HG02759 (cell line): ENCODE data around the gene SLC6A11.

Experiments used
- ATAC-seq: cut with Tn5 transposase; IDR thresholded peaks from one replicate; pipeline ENCODE4 v1.9.1; 2021; ENCODE audit warnings: mild to moderate bottlenecking, moderate library complexity; ENCODE audit not compliant: unreplicated experiment

SLC6A11 gene

DNA sequence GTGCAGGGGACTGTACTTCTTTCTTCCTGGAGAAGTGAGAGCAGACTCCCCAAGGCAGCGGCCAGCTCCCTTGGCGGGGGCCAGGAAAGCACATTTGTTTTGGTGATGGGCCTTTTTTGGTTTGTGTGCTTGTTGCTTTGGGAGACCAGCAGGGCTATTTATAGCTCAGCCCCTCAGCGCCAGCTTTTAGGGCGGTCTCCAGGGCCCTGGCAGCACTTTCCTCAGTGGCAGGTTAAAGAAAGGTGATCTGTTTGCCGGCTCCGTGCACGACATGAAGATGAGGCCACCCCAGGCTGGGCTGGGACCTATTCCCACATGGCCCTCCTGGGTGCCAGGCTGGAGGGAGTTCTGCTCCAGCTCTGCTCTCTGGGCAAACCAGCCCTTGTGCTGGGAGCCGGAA lies 21.8 kb downstream of the SLC6A11 start:
- no peak for ATAC-seq

DNA sequence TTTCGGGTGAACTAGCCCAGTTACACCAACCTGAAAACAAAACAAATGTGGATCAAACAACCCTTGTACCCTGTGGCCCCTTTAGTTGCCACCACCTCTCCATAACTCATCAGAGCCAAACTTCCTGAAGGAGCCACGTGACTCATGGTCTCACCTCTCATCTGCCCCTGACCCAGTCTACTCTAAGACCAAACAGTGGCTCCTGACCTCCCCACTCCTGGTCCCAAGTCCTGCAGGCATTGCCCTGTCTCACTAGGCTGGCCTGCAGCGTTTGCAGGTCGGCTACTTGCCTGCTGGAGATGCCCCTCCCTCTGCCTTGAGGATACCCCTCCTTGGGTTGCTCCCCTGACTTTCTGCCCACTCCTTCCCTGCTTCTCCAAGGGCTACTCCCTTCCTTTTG lies 23.1 kb downstream of the SLC6A11 start:
- ATAC-seq, result no peak

DNA sequence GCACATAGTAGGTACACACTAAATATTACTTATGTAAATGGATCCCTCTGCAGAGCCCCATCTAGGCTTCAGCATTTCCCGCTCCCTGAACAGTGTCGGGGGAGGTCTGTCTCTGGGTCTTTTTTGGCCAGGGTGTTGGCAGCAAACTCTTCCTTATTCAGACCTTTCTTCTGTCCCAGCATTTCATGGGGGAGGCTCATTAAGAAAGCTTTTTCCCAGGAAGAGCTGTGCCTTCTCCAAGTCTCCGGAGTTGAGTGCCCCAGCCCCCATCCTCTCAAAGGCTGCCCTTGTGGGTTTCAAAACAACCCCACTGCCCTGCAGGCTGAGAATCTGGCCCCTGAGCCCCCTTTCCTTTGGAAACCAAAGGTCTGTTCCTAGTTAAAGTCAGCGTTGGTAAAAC lies 25.1 kb downstream of the SLC6A11 start:
- no peak for ATAC-seq

DNA sequence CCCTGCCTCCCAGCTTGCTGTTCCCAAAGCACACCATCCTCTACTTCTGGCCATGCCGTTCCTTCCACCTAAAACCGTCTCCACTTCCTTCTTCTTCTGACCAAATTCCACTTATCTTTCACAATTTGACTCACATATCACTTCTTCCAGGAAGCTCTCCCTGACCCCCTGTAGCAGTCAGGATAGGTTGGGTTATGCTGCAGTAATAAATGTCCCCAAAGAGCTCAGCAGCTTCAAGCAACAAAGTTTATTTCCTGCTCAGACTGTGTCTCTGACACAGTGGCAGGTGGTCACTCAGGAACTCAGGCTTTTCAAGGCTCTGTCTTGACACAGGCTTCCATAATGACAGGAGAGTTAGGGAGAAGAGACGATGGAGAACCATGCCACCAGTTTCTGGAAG lies 27.4 kb downstream of the SLC6A11 start:
- no peak for ATAC-seq

DNA sequence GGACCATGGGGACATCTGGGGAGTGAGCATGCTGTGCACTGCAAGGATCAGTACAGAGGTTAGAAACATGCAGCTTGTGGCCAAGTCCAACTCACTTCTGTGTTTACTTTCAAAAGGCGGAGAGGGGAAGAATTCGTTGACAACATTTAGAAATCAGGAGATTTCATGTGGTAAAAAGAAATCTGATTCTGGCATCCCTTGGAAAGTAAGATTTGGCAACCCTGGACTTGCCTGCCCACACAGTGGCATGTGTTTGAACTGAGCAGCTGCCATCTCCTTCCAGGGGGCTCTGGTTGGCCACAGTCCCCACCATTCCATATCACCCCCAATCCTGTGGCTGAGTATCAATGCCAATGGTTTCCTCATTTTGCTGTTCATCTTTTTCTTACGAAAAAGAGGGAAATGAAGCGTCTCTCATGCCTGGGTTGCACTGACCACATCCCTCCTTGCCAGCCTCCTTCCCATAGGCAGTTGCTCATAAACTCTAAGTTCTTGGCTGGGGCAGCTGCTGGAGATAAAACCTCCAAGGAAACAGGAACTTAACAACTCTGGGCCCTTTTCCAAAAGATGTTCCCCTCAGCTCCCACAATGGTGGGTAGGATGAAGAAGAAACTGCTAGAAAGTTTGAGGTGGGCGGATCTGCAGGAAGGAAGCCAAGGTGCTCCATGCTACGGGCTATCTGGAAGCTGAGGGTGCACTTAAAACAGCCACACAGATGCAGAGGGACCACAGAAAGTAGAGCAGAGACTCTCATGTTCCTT lies 29.2 kb downstream of the SLC6A11 start:
- ATAC-seq, result no peak

DNA sequence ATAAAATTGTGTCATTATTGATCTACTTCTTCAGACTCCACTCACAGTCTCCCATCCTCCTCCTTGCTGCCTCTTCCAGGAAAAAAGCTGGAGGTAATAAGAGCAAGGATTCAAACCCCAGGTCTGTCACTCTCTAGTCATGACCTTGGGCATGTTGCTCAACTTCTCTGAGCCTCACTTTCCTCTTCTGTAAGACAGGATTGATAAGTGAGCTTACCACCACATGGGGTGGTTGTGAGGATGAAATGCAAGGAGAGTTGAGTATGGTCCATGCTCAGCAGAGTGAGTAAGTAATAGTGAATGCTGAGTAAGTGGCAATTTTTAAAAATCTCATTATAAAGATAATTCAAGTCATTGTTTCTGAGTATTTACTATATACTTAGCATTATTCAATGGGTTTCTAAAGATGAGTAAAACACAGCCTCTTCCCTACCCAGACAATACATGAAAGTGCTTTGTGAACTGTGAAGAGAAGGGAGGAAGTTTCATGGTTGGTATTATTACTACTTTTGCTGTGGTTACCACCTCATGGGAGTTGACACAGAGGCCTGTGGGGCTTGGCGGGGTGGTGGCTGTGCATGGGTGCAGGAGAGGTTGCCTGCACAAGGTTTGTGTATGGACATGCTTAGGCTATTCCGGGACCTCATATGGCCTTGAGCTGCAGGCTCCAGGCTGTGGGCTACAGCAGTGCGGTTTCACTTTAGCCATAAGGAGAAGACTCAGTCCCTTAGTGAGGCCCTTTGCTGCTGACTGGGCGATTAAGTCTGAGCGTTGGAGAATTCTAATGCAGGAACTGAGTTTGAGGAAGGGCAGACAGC lies 30.0 kb downstream of the SLC6A11 start:
- peak; percentile 78 for ATAC-seq

DNA sequence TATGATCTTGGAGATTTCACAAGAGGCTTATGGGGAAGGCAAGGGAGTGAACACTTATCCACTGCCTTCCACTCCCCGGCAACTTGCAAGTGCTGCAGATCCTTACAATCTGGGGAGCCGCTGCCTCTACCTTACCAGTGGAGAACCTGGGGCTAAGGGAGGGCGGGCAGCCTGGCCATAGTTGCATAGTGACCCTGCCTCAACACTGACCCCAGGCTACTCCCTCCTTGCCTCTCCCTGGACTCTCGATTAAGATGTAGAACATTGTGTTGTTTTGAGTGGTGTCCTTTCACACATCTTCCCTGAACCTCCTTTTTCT lies 30.6 kb downstream of the SLC6A11 start:
- ATAC-seq, result no peak

DNA sequence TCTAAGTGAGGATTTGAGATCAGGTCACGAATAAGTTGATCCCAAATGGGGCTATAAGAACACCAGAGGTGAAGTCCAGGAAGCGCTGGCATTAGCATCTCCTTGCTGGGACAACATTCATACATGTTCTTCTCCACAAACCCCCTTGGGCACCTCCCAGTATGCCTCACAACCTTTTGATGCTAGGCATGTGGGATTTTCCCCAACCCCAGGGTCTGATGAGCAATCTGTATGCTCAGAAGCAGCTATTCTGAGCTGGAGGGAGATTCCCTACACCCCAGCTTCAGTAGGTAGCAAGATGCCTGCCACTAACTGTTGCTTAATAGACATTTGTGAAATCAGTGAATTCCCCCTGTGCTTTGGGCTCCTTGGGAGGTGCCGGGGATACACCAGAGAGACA lies 32.2 kb downstream of the SLC6A11 start:
- ATAC-seq, result no peak

DNA sequence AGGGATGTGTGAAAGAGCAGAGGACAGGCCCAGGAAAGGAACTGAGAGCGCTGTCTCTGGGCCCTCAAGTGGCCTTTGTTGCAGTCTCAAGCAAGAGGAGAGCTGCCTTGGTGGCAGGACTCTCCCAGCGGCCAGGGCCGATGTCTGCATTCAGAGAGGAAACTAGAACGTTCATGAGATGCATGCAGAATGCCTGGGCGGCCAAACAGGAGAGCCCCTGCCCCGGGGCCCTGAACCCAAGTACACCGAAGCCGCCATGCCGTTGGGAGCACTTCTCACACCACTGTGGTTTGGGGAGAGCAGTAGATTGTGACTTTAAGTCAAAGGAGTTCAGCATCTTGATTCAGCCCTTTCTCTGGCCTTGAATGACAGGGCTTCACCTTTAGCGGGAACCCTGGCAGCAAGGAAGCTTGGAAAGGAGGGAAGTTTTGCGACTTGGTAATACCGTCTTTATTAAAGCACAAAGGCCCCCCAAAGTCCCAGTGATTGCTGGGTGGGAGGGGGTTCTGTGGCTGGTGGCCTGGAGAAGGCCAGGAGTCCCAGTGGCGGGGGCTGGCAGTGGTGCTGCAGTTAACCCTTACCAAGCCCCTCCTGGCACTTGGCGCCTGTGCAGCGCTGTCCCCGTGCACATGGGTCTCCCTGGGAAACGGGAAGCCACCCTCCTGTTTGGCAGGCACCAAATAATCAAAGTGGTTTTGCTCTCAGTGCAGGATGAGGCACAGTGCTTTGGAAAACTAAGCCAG lies 36.2 kb downstream of the SLC6A11 start:
- no peak for ATAC-seq

DNA sequence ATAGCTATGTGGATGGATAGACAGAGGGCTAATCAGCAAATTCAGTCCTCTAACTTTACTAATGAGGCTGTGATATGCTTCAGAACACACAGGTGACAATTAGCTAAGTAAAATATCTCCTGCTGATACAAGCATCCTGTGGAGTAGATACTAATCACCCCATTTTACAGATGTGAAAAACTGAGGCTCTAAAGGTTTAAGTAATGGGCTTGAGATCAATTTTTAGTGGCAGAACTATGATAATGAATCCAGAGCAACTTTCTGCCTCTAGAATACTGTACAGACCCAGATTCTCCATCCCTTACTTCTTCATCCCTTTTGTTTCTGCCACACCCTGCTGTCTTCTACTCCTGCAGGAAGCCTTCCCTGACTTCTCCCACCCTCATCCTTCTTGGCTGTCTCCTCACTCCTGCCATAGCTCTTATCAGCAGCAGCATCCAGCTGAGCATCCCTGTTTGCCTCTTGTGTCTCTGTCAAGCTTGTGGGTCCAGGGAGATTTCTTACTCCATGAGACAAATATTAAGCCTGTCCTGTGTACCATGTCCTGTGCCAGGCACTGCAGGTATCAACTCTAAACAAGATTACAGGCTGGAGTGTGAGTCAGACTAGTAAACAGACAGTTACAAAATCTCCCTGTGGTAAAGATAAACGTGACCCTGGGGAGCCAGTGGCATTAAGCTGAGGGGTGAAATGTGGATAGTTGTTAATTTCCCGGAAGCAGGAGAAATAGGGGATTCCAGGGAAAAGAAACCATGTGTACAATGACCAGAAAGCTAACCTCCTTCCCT lies 39.2 kb downstream of the SLC6A11 start:
- no peak for ATAC-seq

DNA sequence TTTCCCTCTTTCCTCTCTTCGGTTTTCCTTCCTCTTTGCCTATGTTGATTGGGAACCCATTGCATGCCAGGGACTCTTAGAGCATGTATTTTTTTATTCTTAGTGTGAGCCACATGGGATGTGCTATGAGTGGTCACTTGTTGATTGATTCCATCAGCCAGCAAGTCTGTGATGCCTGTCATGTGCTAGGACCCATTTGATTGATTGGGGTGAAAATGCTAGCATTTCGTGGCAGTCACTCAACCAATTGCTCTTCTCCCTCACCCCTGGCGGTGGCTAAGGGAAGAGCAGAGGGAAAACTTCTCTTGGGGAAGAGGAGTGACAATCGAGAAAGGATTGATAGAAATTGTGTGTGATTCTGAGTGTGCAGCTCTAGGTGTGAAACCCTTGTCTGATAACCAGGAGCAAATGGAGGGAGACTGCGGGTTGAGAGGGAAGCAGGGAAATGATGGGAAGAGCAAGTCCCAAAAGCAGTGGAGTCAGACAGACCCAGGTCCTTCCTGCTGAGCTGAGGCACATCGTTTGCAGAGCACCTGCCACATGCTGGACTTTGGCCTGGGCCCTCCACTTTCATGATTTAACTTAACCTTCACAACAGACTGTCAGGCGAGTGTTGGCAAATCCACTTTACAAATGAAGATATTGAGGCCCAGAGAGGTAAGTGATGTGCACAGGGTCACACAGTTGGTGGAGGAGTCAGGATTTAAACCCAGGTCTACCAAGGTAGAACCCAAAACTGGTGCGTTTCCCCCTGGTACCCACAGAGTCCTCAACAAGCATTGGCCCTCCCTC lies 40.0 kb downstream of the SLC6A11 start:
- ATAC-seq, result no peak

DNA sequence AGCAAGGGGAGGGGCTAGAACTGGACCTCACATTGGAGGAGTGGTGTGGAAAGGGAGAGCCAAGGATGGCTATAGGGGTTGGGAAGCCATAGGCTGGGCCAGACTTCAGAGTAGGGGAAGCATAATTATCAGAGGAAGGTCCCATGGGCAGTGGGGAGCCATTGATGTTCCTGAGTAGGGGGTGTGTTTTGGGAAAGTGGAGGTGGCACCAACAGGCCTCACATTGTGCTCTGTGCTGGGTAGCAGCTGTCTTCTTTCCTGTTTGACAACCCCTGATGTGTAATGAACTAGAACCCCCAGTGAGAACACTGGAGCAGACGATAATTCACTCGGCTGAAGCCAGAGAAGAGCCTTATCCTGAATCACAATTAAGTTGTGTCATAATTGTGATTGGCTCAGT lies 41.2 kb downstream of the SLC6A11 start:
- no peak for ATAC-seq

DNA sequence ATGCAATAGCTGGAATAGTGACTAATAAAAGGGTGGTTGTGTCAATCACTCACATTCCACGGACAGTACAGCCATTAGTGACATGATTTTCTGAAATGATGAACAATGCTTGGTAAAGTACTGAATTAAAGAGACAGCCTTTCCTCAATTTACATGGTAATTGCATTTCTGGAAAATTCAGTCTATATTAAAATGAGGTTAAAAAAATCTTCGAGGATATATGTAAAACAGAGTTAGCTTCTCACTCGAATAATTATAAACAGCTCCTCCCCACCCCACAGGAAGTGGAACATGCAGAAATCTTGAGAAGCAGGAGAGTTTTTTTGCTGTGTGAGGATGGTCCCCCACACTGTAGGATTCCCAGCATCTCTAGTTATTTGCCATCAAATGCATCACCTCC lies 42.1 kb downstream of the SLC6A11 start:
- no peak for ATAC-seq

DNA sequence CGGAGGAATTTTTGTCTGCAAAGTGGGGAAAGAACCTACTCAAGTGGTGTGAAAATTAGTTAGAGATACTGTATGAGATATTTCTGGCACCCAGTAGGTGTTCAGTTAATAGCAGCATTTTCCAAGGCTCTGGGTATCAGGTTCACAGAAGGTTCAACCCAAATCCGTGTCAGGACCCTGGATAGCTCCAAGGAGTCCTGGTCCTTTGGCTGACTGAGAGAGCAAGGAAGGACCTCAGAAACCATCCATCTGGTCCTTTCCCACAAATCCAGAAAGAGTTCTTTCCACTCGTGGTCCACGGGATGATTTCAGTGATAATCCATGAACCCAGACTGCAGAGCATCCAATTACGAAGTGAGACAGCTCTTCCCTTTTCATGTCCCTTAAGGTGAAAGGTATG lies 51.4 kb downstream of the SLC6A11 start:
- no peak for ATAC-seq

DNA sequence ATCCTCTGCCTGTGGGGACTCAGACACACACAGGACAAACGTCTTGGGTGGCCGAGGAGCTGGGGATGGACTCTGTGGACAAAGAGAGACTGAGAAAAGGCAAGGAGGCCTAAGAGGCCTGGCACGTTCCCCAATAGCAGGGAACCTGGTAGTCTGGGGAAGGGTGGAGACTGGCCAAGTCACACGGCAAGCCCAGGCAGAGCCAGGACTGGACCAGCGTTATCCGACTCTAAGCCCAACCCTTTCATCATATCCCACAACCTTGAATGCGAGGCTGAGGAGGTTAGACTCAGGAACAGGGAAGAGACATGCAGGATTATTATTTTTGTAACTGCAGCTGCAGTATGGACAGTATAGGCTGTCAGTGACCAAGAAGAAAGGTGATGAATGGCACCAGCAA lies 53.4 kb downstream of the SLC6A11 start:
- no peak for ATAC-seq

DNA sequence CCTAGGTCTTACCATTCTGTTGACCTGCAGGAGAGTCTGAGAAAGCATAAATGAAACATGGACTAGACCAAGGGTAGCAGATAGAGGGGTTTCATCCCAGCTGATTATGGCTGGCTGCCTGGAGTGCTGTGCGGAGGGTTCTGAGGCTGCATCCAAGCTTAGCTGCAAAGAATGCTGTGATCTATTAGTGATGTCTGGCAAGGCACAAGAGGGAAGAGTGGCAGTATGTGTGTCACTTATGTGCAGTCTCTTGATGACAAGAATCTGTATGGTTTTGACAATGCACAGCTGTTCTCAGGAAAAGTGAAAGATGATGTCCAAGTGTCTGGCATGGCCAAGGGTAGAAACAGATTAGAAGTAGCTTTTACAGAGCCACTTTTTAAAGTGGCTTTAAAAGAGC lies 54.3 kb downstream of the SLC6A11 start:
- no peak for ATAC-seq

DNA sequence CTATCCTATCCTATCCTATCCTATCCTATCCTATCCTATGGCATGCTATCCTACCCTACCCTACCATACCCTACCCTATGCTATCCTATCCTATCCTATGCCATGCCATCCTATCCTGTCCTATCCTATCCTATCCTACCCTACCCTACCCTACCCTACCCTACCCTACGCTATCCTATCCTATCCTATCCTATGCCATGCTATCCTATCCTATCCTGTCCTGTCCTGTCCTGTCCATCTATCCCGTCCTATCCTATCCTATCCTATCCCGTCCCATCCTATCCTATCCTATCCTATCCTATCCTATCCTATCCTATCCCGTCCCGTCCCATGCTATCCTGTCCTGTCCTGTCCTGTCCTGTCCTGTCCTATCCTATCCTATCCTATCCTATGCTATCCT lies 57.4 kb downstream of the SLC6A11 start:
- ATAC-seq, result no peak

DNA sequence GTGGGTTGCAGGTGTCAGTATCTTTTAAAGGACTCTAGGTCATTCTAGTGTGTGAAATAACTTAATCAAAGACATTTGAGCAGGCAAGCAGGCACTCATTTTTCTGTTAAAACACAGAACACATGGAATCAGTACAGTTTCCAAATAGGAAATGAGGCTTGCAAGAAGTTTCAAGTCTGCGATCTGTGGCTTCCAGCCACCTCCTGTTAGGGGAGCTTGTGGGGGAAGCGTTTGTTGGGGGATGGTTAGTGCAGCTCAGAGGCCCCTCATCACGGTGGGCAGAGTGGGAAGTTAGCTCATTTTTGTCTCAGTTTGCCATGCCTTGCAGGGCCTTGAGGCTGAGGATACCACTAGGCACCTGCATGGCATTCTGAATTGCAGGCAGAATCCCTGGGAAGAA lies 59.9 kb downstream of the SLC6A11 start:
- no peak for ATAC-seq

DNA sequence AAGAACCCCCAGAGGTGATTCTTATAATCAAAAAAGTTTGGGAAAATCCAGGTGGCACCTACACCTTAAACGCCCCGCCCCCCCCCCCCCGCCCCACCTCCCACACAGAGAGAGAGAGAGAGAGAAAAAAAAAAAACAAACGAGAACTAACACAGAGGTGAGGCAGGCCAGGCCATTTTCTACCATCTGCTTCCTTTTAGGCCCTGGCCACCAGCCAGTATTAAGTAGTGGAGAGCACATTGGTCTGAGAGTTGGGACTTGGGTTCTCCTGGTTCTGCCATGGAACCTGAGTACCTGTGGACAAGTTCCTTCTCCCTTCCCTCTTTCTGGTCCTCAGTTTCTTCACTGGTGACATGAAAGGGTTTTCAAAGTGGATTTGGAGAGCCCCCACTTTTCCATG lies 60.6 kb downstream of the SLC6A11 start:
- no peak for ATAC-seq

DNA sequence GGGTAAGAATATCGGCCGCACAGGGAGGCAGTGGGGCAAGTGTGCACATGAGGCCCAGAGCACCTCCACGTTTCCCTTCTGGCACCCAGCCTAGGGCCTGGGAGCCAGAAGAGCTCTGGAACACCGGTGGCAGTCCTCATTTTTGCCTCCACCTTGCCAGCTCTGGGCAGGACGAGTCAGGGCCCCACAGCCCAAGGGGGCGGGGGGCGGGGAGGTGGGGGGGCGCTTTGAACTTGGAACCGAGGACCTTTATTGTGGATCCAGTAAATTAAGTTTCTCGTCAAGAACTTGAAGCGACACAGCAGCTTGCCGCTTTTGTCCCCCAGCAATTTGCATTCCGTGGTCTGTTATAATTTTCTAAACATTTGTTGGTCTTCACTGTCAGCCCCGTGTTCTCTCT lies 66.8 kb downstream of the SLC6A11 start:
- no peak for ATAC-seq
